SHP77 (cell line): Measurements from ENCODE around the gene SIK3.

ENCODE experiments used
- DNase-seq, 2 experiments: peaks; one replicate each; lab custom pipeline; 2025; lab: John Stamatoyannopoulos, UW

Gene SIK3

DNA sequence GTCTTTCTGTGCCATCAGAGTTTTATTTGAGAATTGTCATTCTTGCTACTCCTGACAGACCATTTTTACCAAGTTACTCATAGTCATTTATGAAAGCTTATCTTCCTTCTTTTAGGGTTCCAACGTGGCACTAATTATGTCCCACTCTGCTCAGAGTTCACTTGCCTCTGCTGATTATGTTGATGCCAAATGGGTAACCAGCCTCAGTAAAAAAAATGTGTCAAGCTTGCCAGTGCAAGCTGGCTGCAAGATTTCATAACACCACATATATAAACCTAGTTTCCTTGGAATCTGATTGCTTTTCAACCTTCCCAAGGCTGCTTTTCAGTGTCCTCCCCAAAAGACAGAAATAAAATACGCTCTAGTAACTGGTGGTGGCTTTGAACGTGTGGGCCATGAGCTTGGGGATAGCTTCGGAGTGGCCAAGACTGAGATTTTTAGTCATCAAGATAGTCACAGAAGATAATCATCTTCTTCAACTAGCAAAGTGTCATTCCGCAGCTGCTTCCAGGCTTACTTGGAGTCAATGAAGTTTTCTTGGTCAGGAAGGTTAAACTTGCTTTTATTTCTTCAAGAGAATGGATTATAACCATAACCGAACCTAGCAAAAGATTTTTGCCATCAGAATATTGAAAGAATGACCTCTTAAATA, 231.3 kb downstream of the SIK3 start:
- no peak for DNase-seq

DNA sequence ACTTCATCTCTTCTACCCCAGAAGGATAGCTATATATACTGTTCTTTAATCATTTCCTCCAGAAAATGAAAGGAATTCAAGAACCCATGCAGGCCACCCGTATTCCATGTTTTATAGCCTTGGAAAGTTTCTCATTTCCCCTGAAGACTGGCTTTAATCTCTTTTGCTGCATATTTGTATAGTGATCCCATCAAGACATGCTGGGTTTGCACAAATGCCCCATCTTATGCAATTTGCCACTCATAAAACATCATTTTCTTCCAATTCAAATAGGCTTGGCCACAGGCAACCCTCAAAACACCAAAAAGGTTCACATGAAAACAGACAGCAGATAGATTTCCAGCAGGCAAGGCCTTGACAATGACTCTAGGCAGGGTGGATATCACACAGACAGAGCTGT, 232.5 kb downstream of the SIK3 start:
- DNase-seq = no peak

DNA sequence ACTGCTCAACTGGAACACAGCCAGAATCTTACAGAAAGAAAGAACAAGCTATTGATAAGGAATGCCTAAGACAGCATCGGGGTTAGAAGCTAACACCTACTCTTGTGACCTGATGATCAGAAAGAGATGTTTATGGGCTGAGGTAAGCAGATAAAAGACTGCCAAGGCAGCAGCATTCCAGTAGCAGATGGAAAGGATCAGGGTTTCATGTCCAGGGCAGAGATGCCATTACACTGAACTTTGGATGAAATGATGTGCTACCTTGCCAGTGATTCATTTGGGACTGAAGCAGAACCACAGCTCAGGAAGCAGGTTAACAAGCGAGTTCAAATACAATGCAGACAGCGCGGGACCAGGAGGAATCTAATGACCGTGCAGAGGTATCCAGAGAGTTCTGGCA, 233.7 kb downstream of the SIK3 start:
- DNase-seq = no peak

DNA sequence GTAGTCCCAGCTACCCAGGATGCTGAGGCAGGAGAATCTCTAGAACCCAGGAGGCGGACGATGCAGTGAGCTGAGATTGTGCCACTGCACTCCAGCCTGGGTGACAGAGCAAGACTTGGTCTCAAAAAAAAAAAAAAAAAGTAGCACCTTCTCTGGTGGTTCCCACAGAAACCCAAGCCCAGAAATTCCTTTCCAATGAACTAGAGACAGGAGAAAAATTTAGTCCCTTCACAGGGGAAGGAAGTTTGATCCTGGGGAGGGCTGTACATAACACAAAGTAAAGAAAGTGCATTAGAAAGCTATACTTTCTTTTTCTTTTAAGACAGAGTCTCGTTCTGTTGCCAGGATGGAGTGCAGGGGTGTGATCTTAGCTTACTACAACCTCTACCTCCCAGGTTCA, 235.3 kb downstream of the SIK3 start:
- DNase-seq = no peak

DNA sequence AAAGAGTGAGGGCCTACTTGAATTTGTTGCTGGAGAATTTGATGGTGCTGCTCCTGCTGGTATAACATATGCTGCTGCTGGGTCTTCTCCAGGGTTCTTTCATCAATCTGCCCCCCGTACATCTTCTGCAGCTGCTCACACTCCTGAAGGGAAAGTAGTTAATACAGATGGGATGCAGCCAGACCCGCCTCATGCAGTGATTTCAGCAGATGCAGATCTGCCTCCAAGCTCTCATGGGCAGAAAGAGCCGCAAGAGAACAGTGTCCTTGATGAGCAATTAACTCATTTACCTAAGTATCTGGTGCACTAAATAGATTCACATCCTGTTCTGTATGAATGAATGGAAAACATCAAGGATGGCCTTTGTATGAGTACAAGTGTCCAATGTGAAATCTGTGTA, 236.0 kb downstream of the SIK3 start:
- no peak for DNase-seq

DNA sequence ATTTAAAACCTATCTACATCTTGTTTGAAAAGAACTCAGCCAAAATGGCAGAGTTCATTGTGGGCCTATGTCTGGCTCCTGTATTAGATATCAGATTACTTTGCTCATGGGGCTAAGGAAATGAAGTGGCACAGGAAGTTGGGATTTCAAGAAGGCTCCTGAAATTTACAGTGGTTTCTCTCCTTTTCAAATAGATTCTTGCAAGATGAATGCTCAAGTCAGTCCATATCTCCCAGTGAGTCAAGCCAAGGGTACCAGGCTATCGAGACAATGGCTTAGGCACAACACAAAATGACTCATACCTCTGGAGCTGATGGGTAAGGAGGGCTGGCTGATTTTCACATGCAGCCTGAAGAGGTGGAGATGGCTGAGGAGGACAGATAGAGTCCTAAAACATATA, 236.7 kb downstream of the SIK3 start:
- no peak for DNase-seq

DNA sequence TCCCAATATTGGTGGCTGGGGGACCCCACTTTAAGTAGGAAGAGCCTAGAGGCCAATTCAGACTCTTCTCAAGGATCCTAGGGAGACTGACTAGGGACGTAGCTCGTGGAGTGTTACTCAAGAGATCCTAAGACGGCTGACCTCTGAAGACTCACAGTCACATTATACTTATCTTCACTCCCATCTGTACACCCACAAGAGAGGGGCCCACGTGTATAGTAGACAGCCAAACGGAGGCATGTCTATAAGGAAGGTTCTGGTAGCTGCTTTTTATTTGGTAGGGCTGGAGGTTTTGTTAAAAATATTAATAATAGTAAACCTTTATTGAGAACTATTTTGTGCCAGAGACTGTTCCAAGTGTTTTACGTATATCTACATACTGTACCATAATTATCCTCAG, 237.9 kb downstream of the SIK3 start:
- DNase-seq = no peak

DNA sequence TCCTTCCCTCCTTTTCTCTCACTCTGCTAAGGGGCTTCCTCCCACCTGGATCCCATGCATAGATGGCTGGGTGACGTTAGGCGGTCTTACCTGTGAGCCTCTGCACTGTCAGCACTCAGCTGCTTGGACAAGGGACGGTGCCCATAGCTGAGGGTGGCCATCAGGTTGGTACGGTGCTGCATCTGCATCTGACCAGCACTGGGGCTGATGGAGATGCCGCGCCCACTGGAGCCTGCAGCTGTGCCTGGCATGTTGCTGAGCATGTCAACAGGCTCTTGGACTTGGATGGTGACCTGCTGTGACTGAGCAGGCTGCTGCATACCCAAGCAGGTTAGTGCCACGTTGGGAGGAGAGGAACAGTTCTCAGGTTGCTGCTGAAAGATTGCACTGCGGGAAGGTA, 239.1 kb downstream of the SIK3 start:
- no peak for DNase-seq

DNA sequence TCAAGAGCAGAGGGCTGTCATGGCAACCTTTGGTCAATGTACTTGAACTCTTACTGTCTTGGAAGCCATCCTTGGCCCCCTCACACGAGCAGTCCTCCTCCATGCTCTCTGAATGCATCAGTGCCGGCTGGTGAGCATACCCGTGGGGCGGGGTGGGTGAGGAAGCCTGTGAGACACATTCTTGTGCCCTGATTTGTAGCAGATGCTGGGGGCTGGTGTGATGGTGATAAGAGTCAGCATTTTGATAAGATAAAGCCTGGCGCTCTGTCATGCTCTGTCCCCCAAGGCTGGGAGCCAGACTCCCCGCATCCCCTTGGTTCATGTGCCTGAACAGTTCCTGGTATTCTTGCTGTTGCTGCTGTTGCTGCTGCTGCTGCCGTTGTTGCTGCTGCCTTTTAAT, 240.3 kb downstream of the SIK3 start:
- DNase-seq = no peak

DNA sequence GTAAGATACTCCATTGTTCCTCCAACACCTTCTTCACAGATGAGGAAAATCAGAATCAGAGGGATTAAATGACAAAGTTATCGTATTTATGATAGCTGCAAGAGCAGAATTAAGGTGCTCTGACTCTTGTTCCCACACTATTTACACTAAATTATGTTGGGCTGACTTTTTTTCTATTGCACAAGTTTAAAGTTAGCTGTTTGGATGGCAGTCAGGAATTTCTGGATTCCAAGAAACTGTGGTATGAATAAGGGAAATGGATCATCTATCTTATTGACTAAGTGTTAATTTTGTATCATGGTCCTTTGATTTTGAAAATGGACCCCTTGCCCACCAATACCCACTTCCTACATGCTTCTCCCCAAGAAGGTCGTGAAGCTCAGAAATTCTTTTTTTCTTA, 240.9 kb downstream of the SIK3 start:
- DNase-seq = no peak

DNA sequence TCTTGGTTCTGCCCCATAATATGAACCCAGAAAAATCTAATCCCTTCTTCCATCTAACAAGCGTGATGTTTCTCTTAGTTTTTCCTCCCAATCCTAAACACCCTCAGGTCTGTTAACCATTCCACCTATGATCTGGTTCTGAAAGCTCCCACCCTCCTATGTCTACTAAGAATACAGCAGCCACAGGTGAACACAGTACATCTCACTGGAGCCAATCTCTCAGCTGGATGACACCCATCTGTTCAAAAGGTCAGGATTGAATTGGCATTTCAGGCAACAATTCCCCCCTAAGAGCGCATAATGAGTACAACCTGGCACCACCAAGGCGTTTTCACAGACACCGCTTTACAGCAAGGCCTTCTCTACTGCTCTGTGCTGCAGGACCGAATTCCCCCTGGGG, 241.8 kb downstream of the SIK3 start:
- DNase-seq = no peak

DNA sequence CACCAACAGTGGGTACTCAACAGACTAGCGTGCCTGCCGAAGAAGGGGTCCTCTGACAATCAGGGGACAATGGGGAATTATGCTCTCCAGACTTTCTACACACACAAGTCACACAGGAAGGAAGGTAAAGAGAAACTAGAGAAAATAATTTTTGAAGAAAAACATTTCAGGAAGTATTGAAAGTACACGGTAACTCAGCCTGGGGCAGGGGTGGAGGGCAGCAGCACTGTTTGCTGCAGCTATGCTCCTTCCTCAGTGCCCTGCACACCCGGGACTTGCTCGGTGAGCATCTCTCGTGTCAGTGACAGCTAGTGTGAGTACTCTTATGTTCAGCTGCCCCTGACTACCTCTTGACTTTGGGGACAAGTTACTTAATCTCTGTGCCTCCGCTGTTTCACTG, 242.8 kb downstream of the SIK3 start:
- no peak for DNase-seq

DNA sequence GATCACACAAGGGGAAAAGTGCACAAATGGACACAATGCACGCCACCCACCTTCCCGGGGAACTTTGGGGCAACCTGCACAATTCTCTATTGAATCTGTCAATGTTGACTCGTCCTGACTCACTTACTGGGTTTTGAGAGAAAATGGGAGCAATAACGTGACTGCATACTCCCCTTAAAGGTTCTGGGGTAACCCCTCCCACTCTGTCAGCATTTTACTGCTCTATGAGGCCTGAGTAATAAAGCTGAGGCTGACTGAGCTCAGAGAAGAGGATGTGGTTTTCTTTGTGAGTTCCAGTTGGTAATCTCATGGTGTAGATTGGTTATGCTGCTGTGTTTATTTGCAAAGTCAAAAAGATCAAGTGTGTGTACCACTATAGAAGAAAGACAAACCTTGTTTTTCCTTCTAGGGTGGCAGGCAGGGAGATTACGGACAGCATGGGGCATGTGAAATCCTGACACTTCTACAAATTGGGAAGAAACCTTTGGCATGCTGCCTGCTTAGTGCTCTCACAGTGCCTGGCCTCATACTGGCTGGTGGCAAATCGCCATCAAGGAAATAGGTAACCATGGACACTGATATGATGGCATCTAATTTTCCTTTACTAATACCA, 244.7 kb downstream of the SIK3 start:
- no peak for DNase-seq

DNA sequence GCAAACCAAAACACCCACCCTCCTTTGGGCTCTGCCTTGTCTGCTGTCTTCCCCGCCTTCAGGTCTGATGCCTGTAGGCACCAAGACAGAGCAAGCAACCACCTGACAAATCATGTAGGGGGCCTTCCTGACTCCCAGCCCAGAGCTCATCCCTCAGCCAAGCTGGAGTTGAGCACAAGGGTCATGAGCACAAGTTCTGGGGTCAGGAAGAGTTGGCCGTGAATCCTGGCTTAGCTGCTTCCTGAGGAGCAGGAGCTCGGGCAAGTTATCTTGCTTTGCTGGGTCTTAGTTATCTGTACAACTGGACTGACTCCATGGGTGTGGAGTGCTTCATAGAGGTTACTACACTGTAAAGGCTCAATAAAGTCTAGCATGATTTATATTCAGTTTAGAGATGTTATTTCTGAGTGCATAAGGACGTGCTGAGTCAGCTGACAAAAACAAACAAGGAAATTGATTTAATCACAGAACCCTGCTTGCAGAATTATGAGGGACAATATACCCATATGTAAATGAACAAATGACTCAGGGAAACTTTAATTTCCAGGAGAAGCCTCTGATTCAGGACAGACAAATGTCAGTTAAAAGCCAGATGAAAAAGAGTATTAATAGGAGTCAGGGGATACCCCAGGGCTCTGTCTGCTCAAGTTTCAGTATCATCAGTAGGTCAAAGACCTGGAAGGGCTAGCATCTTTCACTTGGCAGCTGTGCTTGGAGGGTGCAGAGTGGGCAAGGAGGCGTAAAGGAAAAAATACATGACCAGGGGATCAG, 245.8 kb downstream of the SIK3 start:
- DNase-seq = no peak

DNA sequence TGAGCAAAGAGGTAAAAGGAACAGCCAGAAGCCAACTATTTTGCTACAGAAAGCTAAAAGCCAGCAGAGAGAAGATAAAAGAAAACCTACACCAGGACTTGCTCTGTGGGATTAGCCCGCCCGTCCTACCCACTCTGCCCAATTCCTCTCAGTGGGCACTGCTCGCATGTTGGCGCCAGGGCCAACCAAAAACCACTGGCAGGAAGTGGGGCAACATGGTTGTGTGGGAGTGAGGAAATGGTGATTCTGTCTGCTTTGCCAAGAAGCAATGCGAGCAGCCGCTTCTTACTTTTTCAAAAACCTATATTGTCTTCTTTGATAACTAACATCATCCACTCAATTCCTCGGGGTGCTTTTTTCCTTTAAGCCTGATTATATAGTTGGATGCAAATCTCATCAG, 246.6 kb downstream of the SIK3 start:
- no peak for DNase-seq

DNA sequence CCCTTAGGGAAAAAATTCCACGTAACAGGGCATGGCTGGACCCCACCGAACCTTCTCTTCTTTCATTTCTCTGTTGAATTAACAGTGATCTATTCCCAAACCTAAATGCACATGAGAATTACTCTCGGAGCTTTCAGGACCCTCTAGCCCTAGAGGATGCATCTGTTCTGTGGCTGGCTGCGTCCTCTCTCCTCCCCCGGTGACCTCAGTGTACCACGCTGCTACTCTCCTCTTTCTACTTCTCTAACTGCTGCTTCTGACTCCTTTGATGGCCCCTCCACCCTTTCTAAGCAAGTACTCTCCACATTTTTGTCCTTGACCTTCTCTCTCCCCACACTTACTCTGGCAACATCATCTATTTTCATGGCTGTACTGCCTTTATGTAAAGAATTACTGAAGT, 248.7 kb downstream of the SIK3 start:
- DNase-seq = no peak

DNA sequence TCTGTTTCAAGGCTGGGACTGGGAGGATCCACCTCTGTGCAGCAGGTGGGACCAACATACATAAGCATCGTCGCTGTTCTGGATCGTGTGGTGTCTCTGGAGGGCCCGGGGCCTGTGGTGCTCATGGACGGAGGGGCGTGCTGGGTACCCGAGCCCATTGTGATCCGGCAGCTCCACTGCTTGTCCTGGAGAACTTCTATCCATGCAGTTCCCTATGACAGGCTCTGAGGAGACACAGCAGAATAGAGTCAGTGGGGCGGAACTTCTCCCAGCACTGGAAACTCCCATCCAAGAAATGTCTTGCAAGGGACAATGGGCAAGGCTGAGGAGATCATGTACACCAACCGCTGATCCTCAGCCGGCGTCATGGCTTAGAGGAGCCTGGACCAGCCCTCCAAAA, 249.2 kb downstream of the SIK3 start:
- no peak for DNase-seq

DNA sequence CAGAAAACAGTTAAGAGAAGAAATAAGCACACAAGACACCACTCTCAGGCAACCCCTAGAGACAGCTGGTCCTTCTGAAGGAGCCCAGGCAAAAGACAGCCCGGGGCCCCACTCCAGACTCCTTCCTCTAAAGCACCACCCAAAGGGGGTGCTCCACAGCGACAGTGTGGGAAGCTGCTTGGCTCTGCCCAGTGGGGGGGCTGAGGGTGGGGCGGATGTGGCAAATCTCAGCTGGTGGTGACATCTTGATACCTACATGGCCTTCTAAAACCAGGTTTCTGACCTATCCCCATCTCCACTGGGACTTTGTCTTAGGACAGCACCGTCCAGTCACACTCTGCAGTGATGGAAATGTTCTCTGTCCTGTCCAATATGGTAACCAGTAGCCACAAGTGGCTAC, 250.6 kb downstream of the SIK3 start:
- no peak for DNase-seq

DNA sequence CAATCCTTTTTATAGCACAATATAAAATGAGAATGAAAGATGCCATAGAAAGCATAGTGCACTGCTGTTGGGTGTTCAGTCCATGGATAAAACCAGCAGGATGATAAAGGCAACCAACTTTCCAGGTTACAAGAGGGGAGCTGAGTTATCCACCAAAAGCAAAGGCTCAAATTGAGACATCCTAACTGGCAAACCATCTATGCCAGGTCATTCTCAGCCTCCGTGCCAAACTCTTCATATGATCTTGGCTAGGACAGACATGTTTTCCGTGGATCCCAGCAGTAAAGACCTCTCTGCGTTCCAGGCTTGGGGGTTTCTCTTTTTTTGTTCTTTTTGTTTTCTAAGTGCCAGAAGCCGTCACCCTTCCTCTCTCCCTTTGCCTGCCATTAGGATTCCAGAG, 253.5 kb downstream of the SIK3 start:
- DNase-seq = no peak

DNA sequence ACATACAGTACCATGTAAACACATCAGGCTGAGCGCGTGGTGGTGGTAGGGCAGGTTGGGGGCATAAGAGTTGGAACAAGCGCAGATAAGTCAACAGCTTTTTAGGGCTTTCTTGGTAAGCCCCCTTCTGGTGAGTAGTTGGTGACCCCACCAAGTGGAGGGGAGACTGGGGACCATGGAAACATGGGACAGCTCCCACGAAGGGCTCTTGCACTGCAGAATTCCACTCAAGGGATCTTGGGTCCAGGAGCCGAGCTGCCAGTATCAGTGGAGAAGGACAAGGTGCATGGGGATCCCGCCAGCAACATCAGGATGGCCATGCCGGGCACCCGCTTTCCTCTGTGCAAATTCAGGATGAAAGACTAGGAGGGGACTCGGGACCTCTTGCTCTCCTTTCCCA, 254.6 kb downstream of the SIK3 start:
- DNase-seq = no peak

DNA sequence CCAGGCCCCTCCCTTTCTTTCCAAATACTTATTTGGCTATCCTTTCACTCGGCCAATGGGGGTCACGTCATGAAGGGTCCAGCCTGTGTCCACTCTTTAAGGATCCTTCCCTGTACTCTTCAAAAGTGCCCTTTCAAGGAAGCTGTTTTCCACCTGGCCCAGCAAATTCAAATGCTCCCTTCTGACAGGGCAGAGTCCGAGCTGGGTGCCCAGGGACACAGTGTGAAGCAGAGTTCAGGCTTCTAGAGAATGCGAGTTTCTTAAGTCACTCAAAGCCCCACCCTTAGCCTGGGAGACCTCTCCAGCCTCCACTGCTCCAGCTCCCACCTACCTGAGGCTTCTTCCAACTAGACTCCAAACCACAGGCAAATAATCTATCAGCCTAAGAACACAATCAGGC, 255.3 kb downstream of the SIK3 start:
- DNase-seq = no peak

DNA sequence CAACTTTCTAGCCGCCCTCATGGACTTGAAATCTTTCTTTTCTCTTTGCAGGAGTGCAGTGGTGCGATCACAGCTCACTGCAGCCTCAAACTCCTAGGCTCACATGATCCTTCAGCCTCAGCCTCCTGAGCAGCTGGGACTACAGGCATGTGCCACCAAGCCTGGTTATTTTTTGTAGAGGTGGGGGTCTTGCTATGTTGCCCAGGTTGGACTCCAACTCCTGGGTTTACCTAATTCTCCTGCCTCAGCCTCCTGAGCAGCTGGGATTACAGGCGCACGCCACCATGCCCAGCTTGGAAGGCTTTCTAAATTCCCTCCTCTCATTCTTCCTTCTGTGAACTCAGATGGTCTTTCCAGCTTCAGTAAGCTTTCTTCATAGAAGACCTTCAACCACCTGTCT, 256.1 kb downstream of the SIK3 start:
- no peak for DNase-seq

DNA sequence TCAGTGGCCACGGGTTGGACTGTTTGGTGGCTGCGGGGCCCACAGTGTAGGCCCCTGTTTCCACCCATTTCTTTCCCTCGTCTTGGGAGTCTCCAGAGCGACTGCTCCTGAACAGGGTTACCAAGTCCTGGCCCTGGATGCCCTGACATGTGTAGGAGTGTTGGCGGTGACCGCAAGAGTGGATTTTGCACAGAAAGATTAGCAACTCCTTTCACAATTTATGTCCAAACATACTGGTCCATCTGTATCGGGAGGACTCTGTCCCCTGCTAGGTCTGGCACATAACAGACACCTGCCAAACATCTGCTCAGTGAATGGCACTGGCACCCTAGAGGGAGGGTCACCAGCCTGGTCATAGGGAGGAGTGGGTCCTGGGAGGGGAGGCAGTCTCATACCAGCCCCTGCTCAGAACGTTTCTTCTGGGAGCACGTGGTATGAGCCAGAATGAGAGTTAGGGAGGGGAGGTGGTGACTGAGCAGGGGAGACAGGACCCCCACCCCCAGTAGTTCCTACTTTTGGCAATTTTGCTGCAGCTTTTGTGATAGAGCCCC, 257.4 kb downstream of the SIK3 start:
- DNase-seq = no peak
